ENCODE results near the gene PON2.
"Not testable (repeated sequence)": the region's sequence is repeated elsewhere in the genome, so short reads cannot be mapped to it uniquely, and the experiment has no call there.

The PON2 gene

GRCh38 chr7:95470452-95470851 is 35.6 kb upstream of the PON2 start:
- no peaks in the 10 kb centered on the region for H3K27me3 ChIP-seq
- H3K27ac ChIP-seq = no peak overlapping the region
- intact Hi-C loops (cut with DNase I; ENCODE audit: low total_unique reads) = no loop called here
- H3K9me3 ChIP-seq = no peaks in the 10 kb centered on the region
- H3K4me3 ChIP-seq = no peak overlapping the region
- H3K36me3 ChIP-seq = no peaks in the 10 kb centered on the region
- no peaks in the 10 kb centered on the region for H3K4me1 ChIP-seq
- DNase-seq = no peak
- no peak for TF ChIP-seq CTCF (IDR thresholded peaks at IDR 0.05)

- TF ChIP-seq CTCF (IDR thresholded peaks at IDR 0.05) = no peak
- H3K36me3 ChIP-seq = no peaks in the 10 kb centered on the region
- H3K27ac ChIP-seq = no peak overlapping the region
- H3K4me1 ChIP-seq = no peaks in the 10 kb centered on the region
- no peak for DNase-seq
- no peaks in the 10 kb centered on the region for H3K27me3 ChIP-seq
- no peak overlapping the region for H3K4me3 ChIP-seq
- no peaks in the 10 kb centered on the region for H3K9me3 ChIP-seq
- intact Hi-C loops (cut with DNase I; ENCODE audit: low total_unique reads) = no loop called here
Measured at GRCh38 chr7:95469848-95470247, 35.0 kb upstream of the PON2 start.

- DNase-seq = no peak
- Histone ChIP-seq H3K27me3 (no peaks in the 10 kb centered on the region), H3K4me3 (no peak overlapping the region), H3K4me1 (no peaks in the 10 kb centered on the region), H3K27ac (no peak overlapping the region), H3K9me3 (no peaks in the 10 kb centered on the region), H3K36me3 (no peaks in the 10 kb centered on the region)
- TF ChIP-seq CTCF (IDR thresholded peaks at IDR 0.05) = no peak
- intact Hi-C loops (cut with DNase I; ENCODE audit: low total_unique reads) = no loop called here
Measured at GRCh38 chr7:95469187-95469586, 34.4 kb upstream of the PON2 start.

GRCh38 chr7:95467912-95468607 is 33.2 kb upstream of the PON2 start:
- no peak for TF ChIP-seq CTCF (IDR thresholded peaks at IDR 0.05)
- H3K36me3 ChIP-seq = no peaks in the 10 kb centered on the region
- no peak overlapping the region for H3K27ac ChIP-seq
- no peaks in the 10 kb centered on the region for H3K9me3 ChIP-seq
- intact Hi-C loops (cut with DNase I; ENCODE audit: low total_unique reads) = no loop called here
- DNase-seq = no peak
- H3K27me3 ChIP-seq = no peaks in the 10 kb centered on the region
- no peaks in the 10 kb centered on the region for H3K4me1 ChIP-seq
- H3K4me3 ChIP-seq = no peak overlapping the region

- H3K4me3 ChIP-seq; DNase-seq; H3K27ac ChIP-seq; H3K27me3 ChIP-seq; H3K9me3 ChIP-seq; H3K4me1 ChIP-seq; intact Hi-C loops (cut with DNase I; ENCODE audit: low total_unique reads); H3K36me3 ChIP-seq: not testable (repeated sequence)
Measured at GRCh38 chr7:95460653-95461052, 25.8 kb upstream of the PON2 start.

GRCh38 chr7:95457947-95458346 is 23.1 kb upstream of the PON2 start:
- intact Hi-C loops (cut with DNase I; ENCODE audit: low total_unique reads) = no loop called here
- H3K4me3 ChIP-seq = no peak overlapping the region
- TF ChIP-seq CTCF (IDR thresholded peaks at IDR 0.05) = no peak

More at GRCh38 chr7:95457947-95458346, 23.1 kb upstream of the PON2 start:
- H3K27ac ChIP-seq = no peak overlapping the region
- peaks cover 0 to 2% of the 10 kb centered on the region in 2 donors for H3K27me3 ChIP-seq
- H3K4me1 ChIP-seq = no peaks in the 10 kb centered on the region
- H3K9me3 ChIP-seq = peaks cover 0 to 6% (median 0%) of the 10 kb centered on the region in 3 donors
- H3K36me3 ChIP-seq = no peaks in the 10 kb centered on the region
- no peak for DNase-seq

Measured in tibial artery (tissue), 4 donors.